ENCODE data around the gene HES4.

Gene HES4

GRCh38 chr1:958823-959730 is 40.8 kb downstream of the HES4 start, which contains the start of gene NOC2L:
Gene NOC2L, minus strand, starts transcription at chr1:959256. Its CDS starts 16 bp downstream, at chr1:959240.
- CTCF ChIA-PET, result interaction anchor here (0.6 to 1.1 kb wide), 3 partner anchors 16 to 181 kb away, joined by 3 to 6 read pairs (median 3); no protein-coding TSS in a partner anchor
- POLR2A ChIA-PET, result interaction anchor here (0.7 to 1.4 kb wide), 4 partner anchors 8 to 41 kb away, joined by 3 to 6 read pairs (median 4); no protein-coding TSS in a partner anchor
- peak within 1 kb of the TSS; percentile 75; the same call in 1 of the 2 replicates for H3K27ac ChIP-seq (ENCODE audit: extremely low read depth, low read depth, low read length)
- peak within 1 kb of the TSS; percentile 89 for H3K4me3 ChIP-seq (ENCODE audit: low read depth, low read length)
- H3K4me1 ChIP-seq (ENCODE audit: control insufficient read depth, insufficient read depth, low read length), result no peaks in the 10 kb centered on the region
- no peaks in the 10 kb centered on the region for H3K9me3 ChIP-seq (ENCODE audit: control insufficient read depth, insufficient read depth, low read depth, low read length)
- peaks cover 9 to 64% of the 10 kb centered on the region in 2 experiments; a peak in 2 of 3 replicates for H3K36me3 ChIP-seq (ENCODE audit: control insufficient read depth in 2 of 2, insufficient read depth in 1 of 2, low read length in 2 of 2)
- TF ChIP-seq, protein P1, sequence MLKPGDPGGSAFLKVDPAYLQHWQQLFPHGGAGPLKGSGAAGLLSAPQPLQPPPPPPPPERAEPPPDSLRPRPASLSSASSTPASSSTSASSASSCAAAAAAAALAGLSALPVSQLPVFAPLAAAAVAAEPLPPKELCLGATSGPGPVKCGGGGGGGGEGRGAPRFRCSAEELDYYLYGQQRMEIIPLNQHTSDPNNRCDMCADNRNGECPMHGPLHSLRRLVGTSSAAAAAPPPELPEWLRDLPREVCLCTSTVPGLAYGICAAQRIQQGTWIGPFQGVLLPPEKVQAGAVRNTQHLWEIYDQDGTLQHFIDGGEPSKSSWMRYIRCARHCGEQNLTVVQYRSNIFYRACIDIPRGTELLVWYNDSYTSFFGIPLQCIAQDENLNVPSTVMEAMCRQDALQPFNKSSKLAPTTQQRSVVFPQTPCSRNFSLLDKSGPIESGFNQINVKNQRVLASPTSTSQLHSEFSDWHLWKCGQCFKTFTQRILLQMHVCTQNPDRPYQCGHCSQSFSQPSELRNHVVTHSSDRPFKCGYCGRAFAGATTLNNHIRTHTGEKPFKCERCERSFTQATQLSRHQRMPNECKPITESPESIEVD (tag by site-specific recombination; IDR thresholded peaks at IDR 0.05), result no peak
- TF ChIP-seq, protein P2, sequence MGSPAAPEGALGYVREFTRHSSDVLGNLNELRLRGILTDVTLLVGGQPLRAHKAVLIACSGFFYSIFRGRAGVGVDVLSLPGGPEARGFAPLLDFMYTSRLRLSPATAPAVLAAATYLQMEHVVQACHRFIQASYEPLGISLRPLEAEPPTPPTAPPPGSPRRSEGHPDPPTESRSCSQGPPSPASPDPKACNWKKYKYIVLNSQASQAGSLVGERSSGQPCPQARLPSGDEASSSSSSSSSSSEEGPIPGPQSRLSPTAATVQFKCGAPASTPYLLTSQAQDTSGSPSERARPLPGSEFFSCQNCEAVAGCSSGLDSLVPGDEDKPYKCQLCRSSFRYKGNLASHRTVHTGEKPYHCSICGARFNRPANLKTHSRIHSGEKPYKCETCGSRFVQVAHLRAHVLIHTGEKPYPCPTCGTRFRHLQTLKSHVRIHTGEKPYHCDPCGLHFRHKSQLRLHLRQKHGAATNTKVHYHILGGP (tag by site-specific recombination; IDR thresholded peaks at IDR 0.05), result no peak
- TF ChIP-seq ZNF639 (tag by site-specific recombination; IDR thresholded peaks at IDR 0.05) (0 out of 2 replicates have a peak, but pooled peaks have one; percentile 32), OVOL3 (tag by site-specific recombination; IDR thresholded peaks at IDR 0.05) (no peak), ZNF266 (tag by site-specific recombination; IDR thresholded peaks at IDR 0.05; ENCODE audit: low read depth) (no peak), ZIC2 (tag by site-specific recombination; IDR thresholded peaks at IDR 0.05) (peak; percentile 51; the same call in 1 of the 2 replicates), ZNF394 (tag by site-specific recombination; IDR thresholded peaks at IDR 0.05; ENCODE audit: borderline replicate concordance) (no peak; the same call in 1 of the 2 replicates), ZNF423 (tag by site-specific recombination; IDR thresholded peaks at IDR 0.05) (no peak), WT1 (tag by site-specific recombination; IDR thresholded peaks at IDR 0.05) (0 out of 2 replicates have a peak, but pooled peaks have one; percentile 15), ZNF843 (tag by site-specific recombination; IDR thresholded peaks at IDR 0.05) (peak; percentile 45; the same call in 1 of the 2 replicates), ZNF585B (tag by site-specific recombination; IDR thresholded peaks at IDR 0.05) (no peak), ZNF660 (tag by site-specific recombination; IDR thresholded peaks at IDR 0.05) (no peak), ZNF580 (tag by site-specific recombination; IDR thresholded peaks at IDR 0.05) (peak; percentile 76; the same call in 1 of the 2 replicates), KLF8 (tag by site-specific recombination; IDR thresholded peaks at IDR 0.05) (peak; percentile 93), ZBTB20 (tag by site-specific recombination; IDR thresholded peaks at IDR 0.05) (no peak), ZBTB1 (tag by site-specific recombination; IDR thresholded peaks at IDR 0.05) (no peak), ZNF157 (tag by site-specific recombination; IDR thresholded peaks at IDR 0.05) (no peak), ZFP3 (tag by site-specific recombination; IDR thresholded peaks at IDR 0.05; ENCODE audit: low read depth) (no peak), YY2 (tag by site-specific recombination; IDR thresholded peaks at IDR 0.05) (peak; percentile 68), ZNF623 (tag by site-specific recombination; IDR thresholded peaks at IDR 0.05) (no peak), ZFP37 (tag by site-specific recombination; IDR thresholded peaks at IDR 0.05) (no peak), ZNF23 (tag by site-specific recombination; IDR thresholded peaks at IDR 0.05; ENCODE audit: borderline replicate concordance) (no peak), ZNF561 (tag by site-specific recombination; IDR thresholded peaks at IDR 0.05; ENCODE audit: borderline replicate concordance) (no peak), TCF7L2 (IDR thresholded peaks at IDR 0.05; ENCODE audit: borderline replicate concordance, low read depth, low read length) (no peak)
- TF ChIP-seq, protein P3, sequence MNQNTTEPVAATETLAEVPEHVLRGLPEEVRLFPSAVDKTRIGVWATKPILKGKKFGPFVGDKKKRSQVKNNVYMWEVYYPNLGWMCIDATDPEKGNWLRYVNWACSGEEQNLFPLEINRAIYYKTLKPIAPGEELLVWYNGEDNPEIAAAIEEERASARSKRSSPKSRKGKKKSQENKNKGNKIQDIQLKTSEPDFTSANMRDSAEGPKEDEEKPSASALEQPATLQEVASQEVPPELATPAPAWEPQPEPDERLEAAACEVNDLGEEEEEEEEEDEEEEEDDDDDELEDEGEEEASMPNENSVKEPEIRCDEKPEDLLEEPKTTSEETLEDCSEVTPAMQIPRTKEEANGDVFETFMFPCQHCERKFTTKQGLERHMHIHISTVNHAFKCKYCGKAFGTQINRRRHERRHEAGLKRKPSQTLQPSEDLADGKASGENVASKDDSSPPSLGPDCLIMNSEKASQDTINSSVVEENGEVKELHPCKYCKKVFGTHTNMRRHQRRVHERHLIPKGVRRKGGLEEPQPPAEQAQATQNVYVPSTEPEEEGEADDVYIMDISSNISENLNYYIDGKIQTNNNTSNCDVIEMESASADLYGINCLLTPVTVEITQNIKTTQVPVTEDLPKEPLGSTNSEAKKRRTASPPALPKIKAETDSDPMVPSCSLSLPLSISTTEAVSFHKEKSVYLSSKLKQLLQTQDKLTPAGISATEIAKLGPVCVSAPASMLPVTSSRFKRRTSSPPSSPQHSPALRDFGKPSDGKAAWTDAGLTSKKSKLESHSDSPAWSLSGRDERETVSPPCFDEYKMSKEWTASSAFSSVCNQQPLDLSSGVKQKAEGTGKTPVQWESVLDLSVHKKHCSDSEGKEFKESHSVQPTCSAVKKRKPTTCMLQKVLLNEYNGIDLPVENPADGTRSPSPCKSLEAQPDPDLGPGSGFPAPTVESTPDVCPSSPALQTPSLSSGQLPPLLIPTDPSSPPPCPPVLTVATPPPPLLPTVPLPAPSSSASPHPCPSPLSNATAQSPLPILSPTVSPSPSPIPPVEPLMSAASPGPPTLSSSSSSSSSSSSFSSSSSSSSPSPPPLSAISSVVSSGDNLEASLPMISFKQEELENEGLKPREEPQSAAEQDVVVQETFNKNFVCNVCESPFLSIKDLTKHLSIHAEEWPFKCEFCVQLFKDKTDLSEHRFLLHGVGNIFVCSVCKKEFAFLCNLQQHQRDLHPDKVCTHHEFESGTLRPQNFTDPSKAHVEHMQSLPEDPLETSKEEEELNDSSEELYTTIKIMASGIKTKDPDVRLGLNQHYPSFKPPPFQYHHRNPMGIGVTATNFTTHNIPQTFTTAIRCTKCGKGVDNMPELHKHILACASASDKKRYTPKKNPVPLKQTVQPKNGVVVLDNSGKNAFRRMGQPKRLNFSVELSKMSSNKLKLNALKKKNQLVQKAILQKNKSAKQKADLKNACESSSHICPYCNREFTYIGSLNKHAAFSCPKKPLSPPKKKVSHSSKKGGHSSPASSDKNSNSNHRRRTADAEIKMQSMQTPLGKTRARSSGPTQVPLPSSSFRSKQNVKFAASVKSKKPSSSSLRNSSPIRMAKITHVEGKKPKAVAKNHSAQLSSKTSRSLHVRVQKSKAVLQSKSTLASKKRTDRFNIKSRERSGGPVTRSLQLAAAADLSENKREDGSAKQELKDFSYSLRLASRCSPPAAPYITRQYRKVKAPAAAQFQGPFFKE (tag by site-specific recombination; IDR thresholded peaks at IDR 0.05; ENCODE audit: borderline replicate concordance), result no peak

All from HEK293 (cell line).